HG03139 (cell line): Measurements from ENCODE around the gene PHF13.

Experiments
- ATAC-seq: cut with Tn5 transposase; IDR thresholded peaks from one replicate; pipeline ENCODE4 v1.9.1; 2021; ENCODE audit not compliant: unreplicated experiment

PHF13 gene

DNA sequence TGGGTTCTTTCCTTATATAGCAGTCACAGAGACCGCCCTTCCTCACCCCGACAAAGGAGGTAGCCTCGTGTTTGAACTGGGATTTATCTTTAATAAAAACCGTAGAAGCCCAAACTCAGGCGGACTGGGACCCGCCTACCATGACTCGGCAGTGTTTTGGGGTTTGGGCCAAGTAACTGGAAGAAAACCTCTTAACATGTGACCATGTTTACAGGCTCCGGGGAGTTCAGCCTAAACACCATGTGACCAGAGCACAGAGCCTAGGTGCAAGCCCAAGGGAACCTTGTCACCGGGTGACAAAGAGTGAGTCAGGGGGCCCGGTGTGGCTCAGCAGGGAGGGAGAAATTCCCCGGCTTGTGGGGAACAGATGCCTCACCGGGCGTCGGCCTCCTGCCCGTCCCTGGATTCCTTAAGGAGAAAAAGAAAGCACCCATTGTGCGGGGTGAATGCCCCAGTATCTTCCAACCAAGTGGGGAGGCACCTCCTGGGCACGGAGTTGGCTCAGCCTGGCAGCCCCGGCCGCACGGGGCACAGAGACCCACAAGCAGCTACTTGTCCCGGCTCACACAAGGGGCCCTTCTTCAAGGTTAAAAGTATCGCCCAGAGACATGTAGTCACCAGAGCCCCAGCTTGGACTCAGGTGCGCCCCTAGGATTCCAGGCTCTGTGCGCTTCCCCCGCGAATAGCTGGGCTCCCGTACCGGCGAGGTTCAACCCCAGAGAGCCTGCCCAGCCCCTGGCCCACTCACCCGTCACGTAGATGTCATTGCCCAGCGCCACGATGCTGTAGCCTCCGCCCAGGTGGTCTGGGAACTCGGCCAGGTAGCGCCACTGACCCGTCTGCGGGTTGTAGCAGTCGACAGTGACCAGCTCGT, 12.2 kb upstream of the PHF13 start:
- ATAC-seq = peak; percentile 27

DNA sequence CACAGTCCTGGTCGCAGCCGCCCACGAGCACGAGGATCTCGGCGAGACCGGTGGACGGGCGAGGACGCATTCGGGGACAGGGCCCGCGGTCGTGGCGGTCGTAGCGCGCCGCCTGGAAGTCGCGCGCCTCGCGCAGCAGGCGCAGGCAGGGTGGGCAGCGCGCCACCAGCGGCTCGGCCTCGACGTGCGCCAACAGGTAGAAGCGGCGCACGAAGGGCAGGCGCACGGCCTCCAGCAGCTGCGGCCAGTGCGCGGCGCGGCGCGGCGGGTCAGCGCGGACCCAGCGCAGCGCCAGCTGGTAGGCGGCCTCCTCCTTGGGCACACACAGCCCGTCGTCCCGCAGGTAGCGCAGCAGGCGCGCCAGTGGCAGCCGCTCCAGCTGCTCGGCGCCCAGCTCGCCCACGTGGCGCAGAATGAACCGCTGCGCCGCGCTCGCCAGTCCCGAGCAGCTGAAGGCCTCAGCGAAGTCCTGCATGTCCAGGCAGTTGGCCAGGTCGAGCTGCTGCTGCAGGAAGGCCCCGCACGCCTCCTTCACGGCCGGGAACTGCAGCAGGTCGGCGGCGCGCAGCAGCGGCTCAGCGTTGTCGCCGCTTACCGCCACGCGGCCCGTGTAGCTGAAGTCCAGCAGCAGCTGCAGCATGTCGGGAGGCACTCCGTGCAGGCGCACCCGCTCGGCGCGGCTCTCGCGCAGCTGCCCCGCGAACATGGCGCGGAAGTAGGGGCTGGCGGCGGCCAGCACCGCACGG, 11.4 kb upstream of the PHF13 start:
- ATAC-seq = peak; percentile 7

DNA sequence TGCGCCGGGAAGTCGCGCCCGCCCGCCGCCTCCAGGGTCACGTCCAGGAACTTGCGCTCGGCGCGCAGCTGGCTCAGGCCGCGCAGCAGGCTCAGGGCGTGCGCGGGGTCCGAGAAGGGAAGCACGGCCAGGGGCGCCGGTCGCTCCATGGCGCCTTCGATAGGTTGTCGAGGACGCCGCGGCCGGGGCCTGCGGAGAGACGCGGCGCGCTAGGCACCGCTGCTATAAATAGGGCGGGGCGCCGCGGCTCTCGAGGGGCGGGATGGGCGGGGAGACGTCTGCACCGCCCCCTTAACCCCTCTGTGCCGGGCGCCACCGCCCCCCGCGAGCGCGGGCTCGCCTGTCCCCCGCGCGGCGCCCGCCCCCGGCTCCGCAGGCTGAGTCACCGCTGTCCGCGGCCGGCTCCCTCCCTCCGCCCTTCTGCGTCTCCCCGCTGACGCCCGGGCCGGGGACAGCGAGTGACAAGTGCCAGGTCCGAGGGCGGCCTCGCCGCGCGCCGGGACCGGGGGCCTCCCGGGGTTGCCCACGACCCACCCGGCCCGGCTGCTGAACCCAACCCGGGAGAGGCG, 10.8 kb upstream of the PHF13 start, which contains the start of gene KLHL21:
Gene KLHL21 (minus strand): TSS at position 201 of the 569 bp plus-strand sequence. CDS start 52 bp downstream, at position 149.
- peak; percentile 45 for ATAC-seq

DNA sequence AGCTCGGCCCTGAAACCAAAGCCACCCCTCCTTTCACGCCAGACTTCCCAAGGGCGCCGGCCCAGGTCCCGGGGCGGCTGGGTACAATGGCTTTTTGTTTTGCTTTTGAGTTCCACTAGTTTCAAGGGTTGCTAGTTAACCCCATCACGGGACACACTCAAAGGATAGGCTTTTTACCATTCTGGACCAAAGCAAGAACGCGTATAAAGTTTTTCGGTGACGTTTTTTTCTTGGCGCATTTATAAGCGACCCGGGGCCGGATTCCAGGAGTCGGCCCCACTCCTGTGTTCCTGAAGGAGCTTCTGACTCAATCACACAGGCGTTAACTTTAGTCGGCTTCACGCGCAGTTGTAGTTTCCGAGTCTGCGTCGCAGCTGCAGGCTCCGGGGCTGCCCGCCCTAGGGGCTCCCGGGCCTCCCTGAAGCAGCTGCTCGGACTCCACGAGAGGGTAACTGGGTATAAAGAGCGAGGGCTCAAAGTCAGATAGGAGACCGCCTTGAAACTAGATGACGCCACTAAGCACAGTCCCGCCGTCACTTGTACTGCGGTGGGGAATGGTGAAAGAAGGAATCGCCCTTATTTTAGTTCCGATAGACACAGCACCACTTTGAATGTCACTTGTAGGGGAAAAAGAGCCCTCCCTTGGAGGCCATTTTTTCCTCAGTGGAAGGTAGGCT, 10.2 kb upstream of the PHF13 start:
- no peak for ATAC-seq

DNA sequence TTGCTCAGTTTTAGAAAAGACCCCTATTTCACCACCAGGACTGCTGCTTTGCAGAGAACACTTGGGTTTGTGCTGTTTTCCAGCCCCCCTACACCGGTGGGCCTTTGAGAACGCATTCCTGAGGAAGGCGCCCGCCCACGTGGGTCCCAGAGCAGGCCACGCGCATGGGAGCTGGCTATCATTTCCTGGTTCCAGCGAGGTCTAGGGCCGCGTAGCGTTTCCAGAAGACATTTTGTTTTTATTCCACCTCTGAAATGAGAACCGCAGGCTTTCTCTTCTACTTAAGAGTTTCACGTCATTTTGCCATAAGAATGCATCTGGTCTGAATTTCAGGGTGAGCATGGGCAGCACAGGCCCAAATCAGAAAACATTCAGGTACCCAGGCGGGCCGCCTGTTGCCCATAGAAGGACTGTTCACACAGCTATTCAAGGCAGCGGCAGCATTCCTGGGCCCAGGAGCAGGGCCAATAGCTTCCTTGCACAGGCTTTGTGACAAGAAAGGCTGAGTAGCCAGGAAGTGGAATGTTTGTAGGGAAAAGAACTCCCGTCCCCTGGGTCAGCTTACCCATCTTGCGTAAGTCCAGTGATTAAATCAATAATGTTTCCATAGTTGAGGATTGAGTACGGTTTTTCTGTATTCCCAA, 9.5 kb upstream of the PHF13 start:
- ATAC-seq = no peak

DNA sequence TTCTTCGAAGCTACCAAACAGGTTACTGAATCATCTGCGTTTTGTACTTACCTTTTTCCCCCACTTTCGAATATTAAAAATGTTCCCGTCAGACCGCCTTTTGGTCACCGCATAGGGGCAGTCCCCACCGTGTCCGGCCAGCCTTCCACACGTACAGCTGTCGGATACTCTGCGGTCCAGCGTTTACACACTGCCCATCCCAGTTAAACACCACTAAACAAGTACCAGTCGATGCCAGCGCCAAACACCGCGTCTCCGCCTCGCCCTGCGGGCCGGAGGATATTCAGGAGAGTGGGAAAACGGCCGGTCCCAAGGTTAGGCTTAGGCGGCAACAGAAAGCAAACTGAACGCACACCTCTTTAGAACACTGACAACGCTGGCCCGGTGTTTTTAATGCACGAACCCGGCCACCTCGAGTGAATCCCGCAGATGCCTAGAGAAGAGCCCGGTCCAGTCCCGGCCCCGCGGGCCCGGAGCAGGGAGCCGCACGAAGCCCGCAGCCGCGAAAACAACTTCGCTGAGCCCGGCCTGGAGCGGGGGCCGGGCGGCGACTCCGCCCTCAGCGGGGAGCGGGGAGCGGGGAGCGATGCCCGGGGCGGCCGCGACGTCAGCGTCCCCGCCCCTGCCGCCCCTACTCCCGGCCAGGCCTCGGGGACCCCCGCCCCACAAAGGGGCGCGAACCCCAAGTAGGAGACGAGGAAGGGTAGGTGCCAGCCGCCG, 730 bp upstream of the PHF13 start:
- ATAC-seq = peak; percentile 28

DNA sequence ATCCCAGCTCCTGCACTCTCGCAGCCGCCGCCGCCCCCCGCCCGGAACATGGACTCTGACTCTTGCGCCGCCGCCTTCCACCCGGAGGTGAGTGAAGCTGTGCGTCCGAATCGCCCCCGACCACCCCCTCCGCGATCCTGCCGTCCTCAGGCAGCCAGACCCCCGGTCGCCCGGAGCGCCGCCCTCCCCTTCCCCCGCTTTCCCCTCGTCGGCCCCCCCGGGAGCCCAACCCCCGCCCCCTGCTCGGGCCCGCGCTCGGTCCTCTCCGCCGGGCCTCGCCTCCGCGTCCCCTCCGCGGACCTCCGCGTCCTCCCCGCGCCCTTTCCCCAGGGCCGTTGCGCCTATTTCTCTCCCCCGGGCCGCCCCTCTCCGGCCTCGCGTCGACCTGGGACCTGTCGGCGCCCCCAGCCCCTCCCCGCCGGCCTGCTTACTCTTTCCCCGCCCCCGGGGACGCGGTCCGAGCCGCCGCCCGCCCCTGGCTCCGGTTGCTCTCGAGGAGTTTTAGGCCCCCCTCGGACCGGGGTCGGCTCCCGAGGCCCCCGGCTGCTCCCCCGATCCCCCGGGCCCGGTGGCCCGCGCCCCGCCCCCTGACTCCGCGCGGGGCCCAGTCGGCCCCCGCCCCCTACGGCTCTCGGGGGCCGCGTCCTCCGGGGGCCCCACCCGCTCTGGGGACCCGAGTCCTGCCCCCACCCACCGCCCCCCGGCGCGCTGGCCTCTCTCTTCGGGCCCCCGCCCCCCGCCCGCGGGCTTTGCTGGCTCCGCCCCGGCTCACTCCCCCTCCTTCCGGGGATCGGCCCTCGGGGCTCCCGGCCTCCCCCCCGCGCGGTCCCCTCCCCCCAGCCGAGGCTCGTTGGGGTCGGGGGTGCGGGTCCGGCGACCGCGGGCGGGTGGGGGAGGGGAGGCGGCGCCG, 743 bp downstream of the PHF13 start:
- ATAC-seq = no peak

DNA sequence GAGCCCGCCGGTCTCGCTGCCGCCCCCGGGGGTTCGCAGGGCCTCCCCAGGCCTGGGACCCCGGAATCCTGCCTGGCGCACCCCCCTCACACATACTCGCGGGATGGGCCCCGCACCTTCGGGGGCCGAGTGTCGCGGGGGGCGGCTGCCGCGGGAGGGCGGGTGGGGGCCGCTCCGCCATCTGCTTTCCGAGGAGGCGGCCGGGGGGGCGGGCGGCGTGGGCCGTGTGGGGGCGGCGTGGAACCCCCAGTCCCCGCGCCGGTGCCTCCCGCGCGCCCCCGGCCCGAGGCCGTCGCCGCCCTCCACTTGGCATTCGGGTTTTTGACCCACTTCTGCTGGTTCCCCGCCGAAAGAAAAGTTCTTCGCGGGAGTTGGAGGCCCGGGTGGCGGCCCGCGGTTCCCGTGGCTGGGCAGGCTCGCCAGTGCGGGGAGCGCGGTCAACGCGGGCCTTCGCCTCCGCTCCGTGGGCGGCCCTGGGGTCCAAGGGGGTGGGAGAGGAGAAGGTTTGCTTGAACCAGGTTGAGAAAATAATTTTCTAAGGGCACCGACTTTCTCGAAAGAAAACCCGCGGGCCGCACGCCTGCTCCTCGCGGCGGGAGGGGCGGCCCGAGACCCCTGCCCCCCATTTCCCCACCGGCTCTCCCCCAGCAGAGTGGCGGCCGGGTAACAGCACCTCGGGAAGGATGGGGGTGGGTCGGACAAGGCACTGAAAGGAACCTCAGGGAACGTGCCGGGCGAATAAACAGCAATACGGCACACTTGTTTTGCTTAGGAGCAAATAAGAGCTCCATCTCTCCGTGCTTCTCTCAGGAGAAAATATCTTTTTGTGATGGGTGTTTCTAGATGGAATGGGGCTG, 1.6 kb downstream of the PHF13 start:
- ATAC-seq = no peak

DNA sequence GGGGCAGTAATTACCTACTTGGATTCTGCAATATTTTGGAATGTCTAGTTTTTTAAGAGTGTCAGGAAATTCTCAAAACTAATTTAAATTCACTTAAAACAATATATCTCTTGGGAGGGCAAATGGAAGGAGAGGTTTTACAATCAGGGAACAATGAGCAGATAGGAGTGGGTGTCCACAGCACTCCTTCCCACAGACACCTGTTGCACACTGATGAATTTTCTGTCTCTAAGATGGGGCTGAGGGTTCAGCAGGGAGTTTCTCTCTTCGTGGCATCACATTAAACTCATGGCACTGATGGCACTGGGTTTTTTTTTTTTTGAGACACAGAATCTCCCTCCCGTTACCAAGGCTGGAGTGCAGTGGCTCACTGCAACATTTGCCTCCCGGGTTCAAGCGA, 5.5 kb downstream of the PHF13 start:
- no peak for ATAC-seq

DNA sequence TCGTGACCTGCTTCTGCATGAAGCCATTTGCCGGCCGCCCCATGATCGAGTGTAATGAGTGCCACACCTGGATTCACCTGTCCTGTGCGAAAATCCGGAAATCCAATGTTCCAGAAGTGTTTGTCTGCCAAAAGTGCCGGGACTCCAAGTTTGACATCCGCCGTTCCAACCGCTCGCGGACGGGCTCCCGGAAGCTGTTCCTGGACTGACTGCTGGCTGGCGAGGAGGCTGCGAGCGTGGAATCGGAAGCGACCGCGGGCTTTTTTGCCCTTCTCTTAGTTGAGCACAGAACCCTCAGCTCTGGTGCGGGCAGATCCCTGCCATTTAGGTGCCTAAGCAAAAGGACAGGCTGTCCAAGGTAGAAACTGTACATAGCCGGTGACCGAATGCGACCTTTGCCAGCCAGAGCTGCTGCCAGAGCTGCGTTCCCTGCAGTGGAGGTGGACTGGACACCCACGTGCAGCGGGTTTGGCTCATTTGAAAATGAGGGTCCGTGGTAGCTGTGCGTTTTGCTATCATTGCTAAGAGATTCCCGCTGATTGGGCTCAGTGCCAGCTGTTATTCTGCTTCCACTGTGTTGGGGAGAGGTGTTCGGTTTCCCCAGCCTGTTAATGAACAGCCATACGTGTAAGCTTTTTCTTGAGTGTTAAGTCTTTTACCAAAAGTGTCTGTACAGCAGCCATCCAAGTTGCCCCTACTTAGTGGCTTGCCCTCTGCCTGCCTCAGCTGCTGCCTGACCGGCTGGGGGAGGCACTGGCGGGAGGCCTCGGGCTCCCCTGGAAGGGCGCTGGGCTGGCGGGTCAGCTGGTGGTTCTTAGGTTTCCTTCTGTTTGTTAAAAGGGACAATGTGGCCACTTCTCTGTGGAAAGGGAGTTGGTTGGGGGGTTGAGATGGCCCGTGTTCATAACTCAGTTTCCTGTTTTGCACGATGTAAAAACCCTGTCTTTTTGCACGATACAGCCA, 8.2 kb downstream of the PHF13 start:
- ATAC-seq = no peak

DNA sequence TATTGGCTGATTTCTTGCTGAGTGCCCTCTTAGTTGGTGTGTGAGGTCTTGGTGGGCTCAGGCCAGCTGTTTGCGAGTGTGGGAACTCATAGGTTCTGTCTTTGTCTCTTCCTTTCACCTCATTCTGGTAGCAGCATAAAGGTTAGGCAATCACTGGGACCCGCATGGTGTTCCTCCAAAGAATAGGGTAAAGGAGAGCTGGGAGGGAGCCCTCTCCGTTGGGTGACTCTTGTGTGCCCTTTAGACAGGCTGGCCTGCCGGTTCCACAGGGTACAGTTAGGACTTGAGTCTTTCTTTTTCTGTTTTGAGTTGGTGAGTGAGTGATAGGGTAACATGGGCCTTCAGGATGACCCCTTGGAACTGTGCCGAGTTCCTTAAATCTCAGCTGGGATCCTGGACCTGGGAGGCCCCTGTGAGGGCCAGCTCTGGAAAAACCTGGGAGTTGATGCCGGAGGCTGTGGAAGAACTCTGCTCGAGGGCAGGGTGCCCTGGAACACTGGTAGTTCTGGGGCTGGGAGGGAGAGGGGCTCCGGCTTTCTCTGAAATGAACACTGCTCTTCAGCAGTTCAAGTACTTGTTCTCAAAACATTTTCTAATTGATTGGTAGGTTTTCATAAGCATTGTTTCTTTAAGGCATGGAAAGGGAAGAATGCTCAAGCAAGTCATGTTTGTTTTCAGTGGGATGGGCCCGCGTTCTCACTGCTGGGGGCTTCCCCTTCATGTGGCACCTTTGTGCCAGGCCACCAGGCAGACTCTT, 9.0 kb downstream of the PHF13 start:
- no peak for ATAC-seq

DNA sequence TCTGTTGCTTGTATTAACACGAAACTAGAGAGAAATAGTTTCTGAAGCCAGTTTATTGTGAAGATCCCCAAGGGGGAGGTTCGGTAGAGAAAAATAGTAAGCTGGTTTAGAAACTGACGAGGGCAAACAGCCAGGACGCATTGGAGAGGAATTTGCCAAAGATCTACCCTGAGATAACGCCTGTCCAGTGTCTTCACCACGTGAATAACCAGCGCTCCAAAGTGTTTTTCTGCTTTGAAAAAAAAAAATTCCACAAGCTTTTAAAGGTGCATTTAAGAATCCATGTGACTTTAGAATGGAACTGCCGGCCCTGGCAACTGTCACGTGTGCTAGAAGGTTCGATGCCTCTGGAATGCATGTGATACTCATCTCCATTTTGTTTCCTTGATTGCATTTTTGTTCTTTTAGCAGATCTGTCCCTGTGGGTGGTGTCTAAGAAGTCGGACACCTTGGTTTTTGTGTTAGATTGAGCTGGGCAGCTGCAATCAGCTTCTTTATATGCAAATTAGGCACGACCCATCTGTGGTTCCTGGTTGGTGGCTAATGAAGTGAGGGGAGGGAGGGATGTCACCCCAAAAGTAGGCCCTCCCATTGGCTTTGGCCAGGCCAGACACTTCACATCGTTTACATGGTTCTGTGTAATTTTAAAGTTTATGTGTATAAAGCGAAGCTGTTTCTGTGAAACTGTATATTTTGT, 9.9 kb downstream of the PHF13 start:
- no peak for ATAC-seq

DNA sequence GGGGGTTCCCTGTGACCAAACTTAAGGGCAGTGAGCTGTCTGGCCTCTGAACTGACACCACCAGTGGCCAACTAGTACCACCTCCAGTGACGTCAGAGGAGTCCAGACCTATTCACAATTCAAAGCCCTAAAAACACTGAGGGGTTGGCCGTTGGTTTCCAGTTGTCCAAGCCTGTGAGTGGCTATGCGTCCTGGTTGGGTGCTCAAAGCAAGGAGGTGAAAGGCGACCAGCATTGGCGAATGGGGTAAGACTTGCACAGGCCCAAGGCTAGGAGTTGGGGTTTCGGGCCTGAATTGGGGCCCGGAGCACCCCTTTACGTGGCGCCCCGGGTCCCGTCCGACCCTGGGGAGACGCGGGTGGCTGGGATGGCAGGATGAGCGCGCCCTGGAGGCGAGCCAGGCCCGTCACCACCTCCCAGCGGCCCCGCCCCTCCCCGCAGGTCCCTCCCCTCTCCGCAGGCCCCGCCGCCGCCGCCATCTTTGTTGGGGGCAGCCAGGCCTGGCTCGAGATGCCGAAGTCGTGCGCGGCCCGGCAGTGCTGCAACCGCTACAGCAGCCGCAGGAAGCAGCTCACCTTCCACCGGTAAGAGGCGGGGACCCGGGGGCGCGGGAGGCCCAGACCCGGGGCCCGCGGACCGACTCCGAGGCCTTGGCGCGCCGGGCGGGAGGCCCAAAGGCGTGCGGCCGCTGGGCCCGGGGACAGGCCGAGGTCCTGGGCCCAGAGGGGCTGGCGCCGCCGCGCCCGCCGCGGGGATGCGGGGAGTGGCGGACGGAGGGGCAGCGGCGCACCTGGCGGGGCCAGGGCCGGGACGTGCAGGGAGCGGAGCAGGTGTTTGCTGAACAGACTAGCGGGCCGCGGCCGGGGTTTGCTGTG, 11.4 kb downstream of the PHF13 start, which contains the start of gene THAP3:
Gene THAP3 (plus strand): TSS at position 159 of the 874 bp plus-strand sequence. CDS start 351 bp downstream, at position 510.
- peak; percentile 70 for ATAC-seq

DNA sequence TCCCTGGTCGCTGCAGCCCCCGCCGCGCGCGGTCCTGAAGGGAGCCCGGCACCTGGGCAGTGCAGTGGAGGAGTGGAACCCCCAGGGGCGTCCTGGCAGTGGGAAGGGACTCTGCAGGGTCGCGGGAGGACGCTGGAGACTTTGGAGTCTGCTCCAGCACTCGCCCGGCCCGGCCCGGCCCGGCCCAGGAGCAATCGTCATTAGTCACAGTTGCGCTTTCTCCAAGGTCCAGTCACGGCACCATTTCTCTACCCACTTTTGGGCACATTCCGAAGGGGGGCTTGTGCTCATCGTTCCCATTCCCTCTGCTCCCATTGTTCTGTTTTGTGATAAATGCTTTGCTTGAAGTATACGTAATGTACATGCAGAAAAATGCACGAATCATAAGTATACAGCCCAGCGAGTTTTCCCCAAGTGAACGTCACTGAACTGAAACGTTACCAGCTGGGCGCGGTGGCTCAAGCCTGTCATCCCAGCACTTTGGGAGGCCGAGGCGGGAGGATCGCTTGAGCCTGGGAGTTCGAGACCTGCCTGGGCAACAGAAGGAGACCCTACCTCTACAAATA, 12.1 kb downstream of the PHF13 start:
- ATAC-seq = no peak
